ENCODE data around the gene SMIM24.

SMIM24 gene

GRCh38 chr19:3458229-3459088, 21.9 kb downstream of the SMIM24 start:
- Histone ChIP-seq H3K27ac (peak overlapping the region; percentile 91), H3K27me3 (replicated peaks) (no peaks in the 10 kb centered on the region), H3K4me3 (ENCODE audit: low read depth, low read length) (no peak overlapping the region), H3K36me3 (replicated peaks) (peaks cover 48% of the 10 kb centered on the region)
- TF ChIP-seq CTCF (IDR thresholded peaks at IDR 0.05; ENCODE audit: low read depth, low read length, missing control alignments) = no peak
- in situ Hi-C loops (cut with HindIII; ENCODE audit: low pct_ligation_motif_present, low sequenced_read_pairs) = no loop called here
- peak; percentile 43 for DNase-seq

GRCh38 chr19:3457528-3458228, 22.6 kb downstream of the SMIM24 start:
- in situ Hi-C loops (cut with HindIII; ENCODE audit: low pct_ligation_motif_present, low sequenced_read_pairs) = no loop called here
- TF ChIP-seq CTCF (IDR thresholded peaks at IDR 0.05; ENCODE audit: low read depth, low read length, missing control alignments) = no peak

GRCh38 chr19:3456925-3457527, 23.3 kb downstream of the SMIM24 start:
- no peak for DNase-seq
- H3K27ac ChIP-seq = peak overlapping the region; percentile 91
- peaks cover 53% of the 10 kb centered on the region for H3K36me3 ChIP-seq (replicated peaks)
- no peaks in the 10 kb centered on the region for H3K27me3 ChIP-seq (replicated peaks)
- H3K4me3 ChIP-seq (ENCODE audit: low read depth, low read length) = no peak overlapping the region
- TF ChIP-seq CTCF (IDR thresholded peaks at IDR 0.05; ENCODE audit: low read depth, low read length, missing control alignments) = no peak
- in situ Hi-C loops (cut with HindIII; ENCODE audit: low pct_ligation_motif_present, low sequenced_read_pairs) = no loop called here

More at GRCh38 chr19:3457528-3458228, 22.6 kb downstream of the SMIM24 start:
- DNase-seq = no peak
- H3K27me3 ChIP-seq (replicated peaks) = no peaks in the 10 kb centered on the region
- H3K4me3 ChIP-seq (ENCODE audit: low read depth, low read length) = no peak overlapping the region
- peaks cover 50% of the 10 kb centered on the region for H3K36me3 ChIP-seq (replicated peaks)
- peak overlapping the region; percentile 91 for H3K27ac ChIP-seq

GRCh38 chr19:3455960-3456601, 24.2 kb downstream of the SMIM24 start:
- Histone ChIP-seq H3K27ac (no peak overlapping the region), H3K27me3 (replicated peaks) (no peaks in the 10 kb centered on the region), H3K36me3 (replicated peaks) (peaks cover 51% of the 10 kb centered on the region), H3K4me3 (ENCODE audit: low read depth, low read length) (no peak overlapping the region)
- DNase-seq = no peak
- in situ Hi-C loops (cut with HindIII; ENCODE audit: low pct_ligation_motif_present, low sequenced_read_pairs) = no loop called here
- TF ChIP-seq CTCF (IDR thresholded peaks at IDR 0.05; ENCODE audit: low read depth, low read length, missing control alignments) = no peak

GRCh38 chr19:3455393-3455955, 24.9 kb downstream of the SMIM24 start:
- DNase-seq = no peak

More at GRCh38 chr19:3455393-3455955, 24.9 kb downstream of the SMIM24 start:
- in situ Hi-C loops (cut with HindIII; ENCODE audit: low pct_ligation_motif_present, low sequenced_read_pairs) = no loop called here
- TF ChIP-seq CTCF (IDR thresholded peaks at IDR 0.05; ENCODE audit: low read depth, low read length, missing control alignments) = no peak
- peaks cover 49% of the 10 kb centered on the region for H3K36me3 ChIP-seq (replicated peaks)
- H3K27me3 ChIP-seq (replicated peaks) = no peaks in the 10 kb centered on the region
- H3K27ac ChIP-seq = no peak overlapping the region
- H3K4me3 ChIP-seq (ENCODE audit: low read depth, low read length) = no peak overlapping the region

All from brain microvascular endothelial cell (primary cell).